ENCODE results near the gene NUP58.
"Not testable (repeated sequence)": the region's sequence is repeated elsewhere in the genome, so short reads cannot be mapped to it uniquely, and the experiment has no call there.

Gene NUP58

DNA sequence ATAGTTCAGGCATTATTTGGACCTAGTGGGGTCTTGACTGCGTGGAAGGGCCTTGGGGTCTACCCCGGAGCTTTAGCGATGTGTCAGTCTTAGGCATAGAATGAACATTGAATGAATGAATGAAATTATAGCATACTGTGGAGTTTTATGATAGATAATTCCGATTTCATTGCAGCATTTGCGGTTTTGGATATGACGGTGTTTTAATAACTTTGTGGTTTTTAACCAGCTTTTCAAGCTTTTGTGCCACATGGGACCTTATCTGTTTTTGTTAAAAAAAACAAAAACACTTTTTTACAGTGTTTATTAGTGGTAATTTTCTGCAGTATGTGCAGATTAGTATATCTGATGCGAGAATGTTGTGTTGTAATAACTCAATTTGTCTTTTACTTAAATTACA, 696 bp downstream of the NUP58 start:
- DNase-seq (ENCODE audit: insufficient read length, low spot score) (no peak), FAIRE-seq (peak; percentile 23)

DNA sequence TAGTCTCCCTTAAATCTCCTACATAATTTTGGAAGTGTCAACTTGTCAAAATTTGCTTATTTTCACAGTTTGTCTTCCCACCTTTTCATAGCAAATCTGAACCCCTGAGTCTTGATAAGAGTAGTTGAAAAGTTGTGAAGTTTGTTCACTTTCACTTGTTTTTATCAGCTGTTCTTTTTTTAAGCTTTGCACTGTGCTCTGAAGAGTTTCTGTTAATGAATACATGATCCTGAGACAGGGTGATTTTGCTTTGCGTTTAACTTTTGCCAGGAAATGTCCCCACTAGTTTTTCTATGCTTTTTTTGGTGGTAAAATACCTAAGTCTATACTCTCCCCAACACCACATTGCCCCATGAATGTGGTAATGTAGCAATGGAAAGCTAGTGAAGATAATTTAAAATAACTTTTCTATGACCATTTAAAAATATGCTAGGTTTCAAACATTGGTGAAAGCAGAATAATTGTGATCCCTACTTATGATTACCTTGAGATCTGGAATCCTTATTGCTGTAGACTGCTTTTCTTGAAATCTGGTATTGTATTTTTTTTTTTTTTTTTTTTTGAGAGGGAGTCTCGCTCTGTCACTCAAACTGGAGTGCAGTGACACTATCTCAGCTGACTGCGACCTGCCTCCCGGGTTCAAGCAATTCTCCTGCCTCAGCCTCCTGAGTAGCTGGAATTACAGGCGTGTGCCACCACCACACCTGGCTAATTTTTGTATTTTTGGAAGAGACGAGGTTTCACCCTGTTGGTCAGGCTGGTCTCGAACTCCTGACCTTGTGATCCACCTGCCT, 5.4 kb downstream of the NUP58 start:
- DNase-seq (ENCODE audit: insufficient read length, low spot score) (no peak), FAIRE-seq (no peak)

DNA sequence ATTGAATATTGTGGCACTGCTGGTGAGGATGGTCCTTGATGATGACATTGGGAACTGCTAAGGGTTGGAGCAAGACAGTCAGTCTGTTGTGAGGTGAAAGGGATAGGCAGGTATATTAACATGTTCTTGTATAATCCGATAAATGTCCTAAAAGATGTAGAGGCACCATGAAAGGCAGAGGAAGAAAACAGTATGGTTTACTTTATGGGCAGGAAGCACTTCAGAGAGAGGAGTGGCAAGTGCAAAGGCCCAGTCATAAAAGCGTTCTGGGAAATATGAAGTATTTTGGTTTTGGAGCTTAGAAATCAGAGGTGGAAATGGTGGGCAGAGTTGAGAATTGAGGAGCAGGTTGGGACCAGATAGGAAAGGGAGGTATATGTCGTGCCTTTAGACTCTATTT, 9.5 kb downstream of the NUP58 start:
- DNase-seq (ENCODE audit: insufficient read length, low spot score), result no peak
- FAIRE-seq, result no peak

DNA sequence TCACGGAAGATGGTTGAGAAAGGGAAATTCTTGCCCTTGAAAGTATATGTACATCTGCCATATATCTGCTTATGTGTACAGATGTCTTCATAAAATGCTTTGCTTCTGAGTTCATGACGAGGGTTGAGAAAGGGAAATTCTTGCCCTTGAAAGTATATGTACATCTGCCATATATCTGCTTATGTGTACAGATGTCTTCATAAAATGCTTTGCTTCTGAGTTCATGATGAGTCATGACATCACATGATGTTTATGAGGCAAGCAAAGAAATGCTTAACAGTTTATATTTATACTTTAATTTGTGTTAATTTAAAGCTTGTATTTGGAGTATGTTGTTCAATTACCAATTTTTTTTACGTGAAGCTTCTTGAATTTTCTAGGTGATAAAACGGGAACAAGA, 17.5 kb downstream of the NUP58 start:
- peak; percentile 56 for FAIRE-seq
- DNase-seq (ENCODE audit: insufficient read length, low spot score), result not testable (repeated sequence)

DNA sequence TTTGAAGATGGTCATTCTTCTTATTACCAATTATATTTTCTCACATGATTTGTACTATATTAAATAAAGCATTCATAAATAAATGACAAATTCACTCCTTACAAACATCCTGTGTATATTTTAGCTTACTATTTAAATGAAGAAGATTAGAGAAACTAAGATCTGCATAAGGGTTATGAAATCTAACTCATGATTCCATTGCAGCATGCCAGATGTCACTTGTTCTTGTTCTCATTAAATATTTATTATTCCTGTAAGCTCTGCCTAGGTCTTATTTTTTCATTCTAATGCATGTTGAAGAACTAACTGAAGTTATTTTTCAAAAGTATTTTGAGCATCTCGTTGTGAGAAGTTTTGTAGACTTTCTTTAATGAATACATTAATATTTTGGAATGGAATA, 18.3 kb downstream of the NUP58 start:
- no peak for DNase-seq (ENCODE audit: insufficient read length, low spot score)
- FAIRE-seq, result no peak

DNA sequence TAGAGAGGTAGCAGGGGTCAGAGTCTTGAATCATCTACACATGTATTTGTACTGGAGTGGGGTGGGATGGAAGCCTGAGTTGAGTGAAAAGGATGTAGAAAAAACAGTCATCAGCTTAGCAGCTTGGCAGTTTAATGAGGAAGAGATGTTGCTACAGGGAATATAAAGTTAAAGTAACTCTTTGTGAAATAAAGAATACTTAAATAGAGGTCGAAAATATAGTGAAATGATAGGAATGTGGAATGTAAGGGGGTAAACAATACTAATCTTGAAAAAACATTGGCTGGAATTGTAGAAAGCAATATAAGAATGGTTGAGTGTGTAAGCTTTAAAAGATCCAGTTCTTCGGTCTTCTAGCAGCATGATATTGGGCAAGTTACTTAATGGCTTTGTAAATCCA, 22.7 kb downstream of the NUP58 start:
- FAIRE-seq, result no peak
- DNase-seq (ENCODE audit: insufficient read length, low spot score), result no peak

DNA sequence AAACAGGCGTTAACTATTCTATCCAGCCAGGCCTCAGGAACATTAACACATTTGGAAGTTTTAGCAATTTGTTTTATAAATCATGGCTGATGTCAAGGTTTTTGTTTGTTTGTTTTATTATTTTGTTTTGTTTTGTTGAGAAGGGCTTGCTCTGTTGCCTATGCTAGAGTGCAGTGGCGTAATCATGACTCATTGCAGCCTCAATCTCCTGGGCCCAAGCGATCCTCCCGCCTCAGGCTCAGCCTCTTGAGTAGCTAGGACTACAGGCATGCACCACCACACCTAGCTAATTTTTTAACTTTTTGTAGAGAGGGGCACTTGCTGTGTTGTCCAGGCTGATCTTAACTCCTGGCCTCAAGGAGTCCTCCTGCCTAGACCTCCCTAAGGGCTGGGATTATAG, 28.3 kb downstream of the NUP58 start:
- no peak for DNase-seq (ENCODE audit: insufficient read length, low spot score)
- FAIRE-seq, result no peak

DNA sequence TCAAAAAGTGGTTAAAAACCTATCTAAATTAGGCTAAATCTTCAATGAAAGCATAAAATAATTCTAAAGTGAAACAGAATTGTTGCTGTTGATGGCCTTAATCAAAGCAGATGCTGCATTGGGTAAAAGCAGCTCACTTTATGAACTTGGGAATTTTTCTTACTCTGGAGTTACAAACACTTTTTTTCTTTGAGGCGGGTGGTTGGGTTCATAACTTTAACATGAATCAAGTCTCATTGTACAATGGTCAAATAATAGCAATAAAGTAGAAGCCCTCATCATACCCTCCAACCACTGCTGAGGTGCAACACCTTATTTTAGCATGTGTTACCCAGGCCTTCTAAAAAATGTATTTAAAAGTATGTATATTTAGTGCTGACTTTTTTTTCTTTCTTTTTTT, 29.1 kb downstream of the NUP58 start:
- FAIRE-seq, result no peak
- DNase-seq (ENCODE audit: insufficient read length, low spot score), result no peak

DNA sequence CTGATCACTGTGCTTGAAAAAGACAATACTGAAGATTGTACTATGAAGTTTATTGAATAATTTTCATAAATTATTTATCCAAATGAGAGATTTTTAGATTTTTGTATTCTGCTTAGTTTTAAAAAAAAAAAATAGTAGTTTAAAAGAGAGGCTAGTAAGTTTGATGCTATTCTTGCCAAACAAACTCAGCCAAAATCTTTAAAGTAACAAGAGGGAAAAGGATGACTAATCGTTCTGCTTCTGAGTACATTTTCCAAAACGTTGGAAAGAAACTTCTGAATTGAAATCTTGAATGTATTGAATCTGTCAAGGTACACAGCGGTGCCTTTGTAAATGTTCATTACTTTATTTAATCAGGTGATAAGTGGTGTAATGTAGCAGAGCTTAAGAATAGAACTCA, 34.4 kb downstream of the NUP58 start:
- DNase-seq (ENCODE audit: insufficient read length, low spot score) (no peak), FAIRE-seq (no peak)

DNA sequence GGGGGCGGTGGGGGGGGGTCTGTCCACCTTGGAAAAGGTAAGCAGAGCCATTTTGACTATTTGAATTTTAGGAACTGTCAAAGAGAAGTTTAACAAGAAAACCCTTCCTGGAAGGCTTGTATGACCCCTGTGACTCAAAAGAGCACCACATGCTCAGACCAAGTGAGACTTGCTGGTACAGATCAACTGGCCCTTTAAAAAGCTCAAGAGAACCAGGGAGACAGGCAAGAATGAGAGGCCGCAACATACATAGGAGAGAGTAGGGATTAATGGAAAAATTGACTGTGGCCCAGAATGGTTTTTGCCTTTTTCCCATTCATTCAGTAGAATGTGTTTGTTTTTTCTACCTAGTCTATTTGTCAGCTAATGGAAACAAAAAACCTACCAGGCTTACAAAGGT, 44.2 kb downstream of the NUP58 start:
- no peak for FAIRE-seq
- no peak for DNase-seq (ENCODE audit: insufficient read length, low spot score)

DNA sequence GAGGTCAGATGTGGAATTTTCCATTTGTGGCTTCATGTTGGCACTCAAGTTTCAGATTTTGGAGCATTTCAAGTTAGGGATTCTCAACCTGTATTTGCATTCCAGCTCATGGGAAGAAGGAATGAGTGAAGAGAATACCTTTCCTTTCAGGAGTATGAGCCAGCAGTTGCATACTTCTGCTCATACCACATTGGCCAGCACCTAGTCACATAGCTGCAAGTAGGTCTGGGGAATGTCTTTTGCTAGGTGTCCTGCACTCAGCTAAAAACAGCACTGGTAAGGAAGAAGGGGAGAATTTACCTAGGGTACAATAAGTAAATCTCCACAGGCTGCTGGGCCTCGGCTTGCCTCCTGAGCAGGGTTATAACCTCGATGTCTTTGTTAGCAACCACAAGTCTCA, 45.7 kb downstream of the NUP58 start:
- DNase-seq (ENCODE audit: insufficient read length, low spot score), result no peak
- FAIRE-seq, result no peak

DNA sequence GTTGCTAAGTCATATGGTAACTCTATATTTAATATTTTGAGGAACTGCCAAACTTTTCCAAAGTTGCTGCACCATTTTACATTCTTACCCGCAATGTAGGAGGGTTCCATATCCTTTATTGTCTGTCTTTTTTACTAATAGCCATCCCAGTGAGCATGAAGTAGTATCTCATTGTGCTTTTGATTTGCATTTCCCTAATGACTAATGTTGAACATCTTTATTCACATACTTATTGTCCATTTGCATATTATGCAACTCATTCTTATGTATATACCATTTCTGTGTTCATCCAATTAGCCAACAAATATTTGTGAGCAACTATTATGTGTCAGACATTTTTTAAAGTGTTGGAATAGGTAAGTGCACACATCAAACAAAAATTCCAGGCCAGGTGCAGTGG, 50.0 kb downstream of the NUP58 start:
- DNase-seq (ENCODE audit: insufficient read length, low spot score), result no peak
- no peak for FAIRE-seq

DNA sequence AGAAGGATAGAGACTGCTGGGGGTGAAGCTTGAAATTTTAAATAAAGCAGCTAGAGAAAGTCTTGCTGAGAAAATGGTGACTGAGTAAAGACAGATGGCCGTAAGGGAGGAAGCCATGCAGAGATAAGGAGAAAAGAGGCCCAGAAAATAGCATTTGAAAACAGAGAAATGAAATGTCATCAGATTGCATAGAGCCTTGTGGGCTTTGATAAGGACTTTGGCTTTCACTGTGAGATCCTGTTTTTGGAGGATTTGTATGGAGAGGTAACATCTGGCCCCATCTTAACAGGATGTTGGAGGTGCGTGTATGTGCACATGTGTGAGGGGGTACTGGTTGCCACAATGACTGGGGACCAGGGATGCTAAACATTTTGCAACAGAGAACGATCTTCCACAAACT, 50.8 kb downstream of the NUP58 start:
- FAIRE-seq (no peak), DNase-seq (ENCODE audit: insufficient read length, low spot score) (no peak)

DNA sequence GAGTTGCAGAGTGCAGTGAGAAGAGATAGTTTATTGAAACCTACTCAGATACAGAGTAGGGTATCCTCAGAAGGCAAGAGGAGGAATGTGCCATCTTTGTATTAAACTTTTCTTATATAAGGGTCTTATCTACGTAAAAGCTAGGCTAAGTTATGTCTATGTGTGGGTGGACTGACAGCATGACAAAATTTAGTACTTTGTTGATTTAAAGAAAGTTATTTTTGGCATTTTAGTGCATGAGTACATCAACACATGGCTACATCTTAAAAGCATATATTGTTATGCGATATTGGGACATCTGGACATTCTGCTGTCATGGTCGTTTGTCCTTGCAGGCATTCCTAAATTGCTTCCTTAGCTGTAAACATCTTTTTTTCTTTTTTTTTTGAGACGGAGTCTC, 51.4 kb downstream of the NUP58 start:
- no peak for DNase-seq (ENCODE audit: insufficient read length, low spot score)
- no peak for FAIRE-seq

DNA sequence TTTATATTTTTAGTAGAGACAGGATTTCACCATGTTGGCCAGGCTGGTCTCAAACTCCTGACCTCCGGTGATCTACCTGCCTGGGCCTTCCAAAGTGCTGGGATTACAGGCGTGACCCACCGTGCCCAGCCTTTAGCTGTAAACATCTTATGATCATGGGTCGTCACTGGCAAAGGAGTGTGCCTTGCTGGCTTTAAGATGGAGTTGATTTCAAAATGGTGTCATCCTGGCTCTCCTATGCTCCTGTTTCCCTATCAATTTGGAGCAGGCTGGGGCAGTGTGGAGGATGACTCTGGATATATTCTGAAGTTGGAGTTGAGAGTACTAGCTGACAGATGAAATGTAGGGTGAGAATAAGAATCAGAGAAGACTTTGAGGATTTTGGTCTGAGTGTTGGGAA, 51.9 kb downstream of the NUP58 start:
- DNase-seq (ENCODE audit: insufficient read length, low spot score) (no peak), FAIRE-seq (no peak)

DNA sequence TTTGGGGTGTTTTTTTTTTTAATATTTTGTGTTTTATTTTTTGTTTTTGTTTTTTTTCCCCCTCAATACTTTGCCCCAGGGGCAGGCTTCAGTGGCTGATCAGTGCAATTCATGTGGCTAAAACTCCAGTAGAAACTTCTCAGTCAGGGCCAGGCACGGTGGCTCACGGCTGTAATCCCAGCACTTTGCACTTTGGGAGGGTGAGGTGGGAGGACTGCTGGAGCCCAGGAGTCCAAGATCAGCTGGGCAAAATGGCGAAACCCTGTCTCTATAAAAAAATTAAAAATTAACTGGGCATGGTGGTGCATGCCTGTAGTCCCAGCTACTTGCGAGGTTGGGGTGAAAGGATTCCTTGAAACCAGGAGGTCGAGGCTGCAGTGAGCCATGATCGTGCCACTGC, 53.0 kb downstream of the NUP58 start:
- DNase-seq (ENCODE audit: insufficient read length, low spot score) (no peak), FAIRE-seq (no peak)

DNA sequence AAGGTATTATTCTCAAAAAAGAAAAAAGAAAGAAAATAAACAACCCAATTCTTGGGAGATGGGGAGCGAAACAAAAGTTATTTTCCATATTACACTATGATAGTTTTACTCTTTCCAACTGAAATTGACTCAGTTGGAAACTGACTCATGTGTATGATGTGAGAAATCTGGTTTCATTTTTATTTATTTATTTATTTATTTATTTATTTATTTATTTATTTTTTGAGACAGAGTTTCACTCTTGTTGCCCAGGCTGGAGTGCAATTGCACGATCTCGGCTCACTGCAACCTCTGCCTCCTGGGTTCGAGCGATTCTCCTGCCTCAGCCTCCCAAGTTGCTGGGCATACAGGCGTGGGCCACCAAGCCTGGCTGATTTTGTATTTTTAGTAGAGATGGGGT, 59.0 kb downstream of the NUP58 start:
- not testable (repeated sequence) for FAIRE-seq; DNase-seq (ENCODE audit: insufficient read length, low spot score)

DNA sequence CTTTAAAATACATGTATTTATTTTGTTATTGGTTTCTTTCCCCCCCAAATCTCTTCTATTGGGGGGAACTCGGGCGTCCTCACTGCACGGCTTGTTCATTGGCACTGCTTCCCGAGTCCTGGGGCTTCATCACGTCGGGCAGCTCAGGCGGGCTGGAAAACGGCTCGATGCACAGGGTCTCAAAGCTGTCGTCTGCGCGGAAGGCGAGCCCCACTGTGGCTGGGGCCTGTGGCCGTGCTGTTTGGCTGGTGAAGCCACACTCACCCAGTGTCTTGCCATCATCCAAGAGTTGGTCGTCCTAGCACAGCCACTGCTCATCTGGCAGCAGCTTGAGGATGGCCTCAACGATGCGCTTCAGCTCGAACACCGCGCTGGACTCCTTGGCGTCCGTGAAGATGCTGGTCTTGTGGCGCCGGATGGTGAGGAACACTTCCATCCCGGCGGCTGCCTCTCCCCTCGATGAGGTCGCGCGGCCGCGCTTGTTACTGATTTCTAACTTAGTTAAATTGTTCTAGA, 64.4 kb downstream of the NUP58 start:
- DNase-seq (ENCODE audit: insufficient read length, low spot score) (no peak), FAIRE-seq (no peak)

DNA sequence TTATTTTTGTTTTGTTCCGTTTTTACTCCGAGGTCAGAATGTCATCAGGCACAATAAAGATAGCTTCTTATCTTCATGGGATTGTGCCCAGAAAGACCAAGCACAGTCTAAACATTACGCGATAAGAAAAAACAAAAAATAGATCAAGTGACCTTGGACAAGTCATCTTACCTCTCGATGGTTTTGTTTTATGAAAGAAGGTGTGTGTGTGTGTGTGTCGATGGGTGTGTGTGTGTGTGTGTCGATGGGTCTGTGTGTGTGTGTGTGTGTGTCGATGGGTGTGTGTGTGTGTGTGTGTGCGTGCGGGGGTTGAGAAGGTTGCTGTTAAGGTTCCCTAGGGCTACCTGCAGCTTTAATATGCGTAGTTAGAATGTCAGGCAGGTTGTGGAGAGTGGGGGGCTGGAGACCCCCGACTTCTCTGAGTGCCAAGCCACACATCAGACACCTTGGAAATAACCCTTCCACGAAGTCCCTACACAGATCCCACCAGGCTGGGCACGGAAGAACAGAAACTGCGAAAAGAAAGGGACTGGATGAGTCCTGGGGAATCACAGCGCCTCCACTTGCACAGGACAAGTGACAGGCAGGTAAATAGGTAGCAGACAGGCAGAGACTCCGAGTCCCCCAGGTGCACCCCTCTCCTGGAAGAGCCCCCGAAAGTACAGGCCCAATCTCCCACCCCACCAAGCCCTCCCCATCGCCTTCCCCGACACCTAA, 69.9 kb downstream of the NUP58 start:
- DNase-seq (ENCODE audit: insufficient read length, low spot score), result no peak
- FAIRE-seq, result no peak

DNA sequence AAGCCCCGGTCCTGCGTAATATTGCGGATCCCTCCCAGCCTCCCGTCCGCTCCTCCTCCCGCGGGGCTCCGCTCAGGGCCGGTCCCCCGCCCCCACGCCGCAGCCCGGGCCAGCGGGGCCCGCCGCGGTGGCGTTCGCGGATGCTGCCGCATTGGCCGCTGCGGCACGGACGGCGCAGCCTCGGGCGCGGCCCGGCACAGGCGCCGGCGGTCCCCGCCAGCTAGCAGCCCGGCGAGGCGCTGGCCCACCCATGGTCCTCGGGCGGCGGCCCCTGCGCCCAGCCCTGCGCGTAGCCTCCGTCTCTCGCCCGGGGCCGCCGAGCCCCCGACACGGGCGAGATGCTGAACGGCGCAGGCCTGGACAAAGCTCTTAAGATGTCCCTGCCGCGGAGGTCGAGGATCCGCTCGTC, 70.5 kb downstream of the NUP58 start, which contains the start of gene ATP8A2:
TSS of gene ATP8A2 (plus strand) at position 100 of the 409 bp plus-strand sequence. CDS start at position 339, 239 bp downstream.
- FAIRE-seq (no peak), DNase-seq (ENCODE audit: insufficient read length, low spot score) (no peak)

DNA sequence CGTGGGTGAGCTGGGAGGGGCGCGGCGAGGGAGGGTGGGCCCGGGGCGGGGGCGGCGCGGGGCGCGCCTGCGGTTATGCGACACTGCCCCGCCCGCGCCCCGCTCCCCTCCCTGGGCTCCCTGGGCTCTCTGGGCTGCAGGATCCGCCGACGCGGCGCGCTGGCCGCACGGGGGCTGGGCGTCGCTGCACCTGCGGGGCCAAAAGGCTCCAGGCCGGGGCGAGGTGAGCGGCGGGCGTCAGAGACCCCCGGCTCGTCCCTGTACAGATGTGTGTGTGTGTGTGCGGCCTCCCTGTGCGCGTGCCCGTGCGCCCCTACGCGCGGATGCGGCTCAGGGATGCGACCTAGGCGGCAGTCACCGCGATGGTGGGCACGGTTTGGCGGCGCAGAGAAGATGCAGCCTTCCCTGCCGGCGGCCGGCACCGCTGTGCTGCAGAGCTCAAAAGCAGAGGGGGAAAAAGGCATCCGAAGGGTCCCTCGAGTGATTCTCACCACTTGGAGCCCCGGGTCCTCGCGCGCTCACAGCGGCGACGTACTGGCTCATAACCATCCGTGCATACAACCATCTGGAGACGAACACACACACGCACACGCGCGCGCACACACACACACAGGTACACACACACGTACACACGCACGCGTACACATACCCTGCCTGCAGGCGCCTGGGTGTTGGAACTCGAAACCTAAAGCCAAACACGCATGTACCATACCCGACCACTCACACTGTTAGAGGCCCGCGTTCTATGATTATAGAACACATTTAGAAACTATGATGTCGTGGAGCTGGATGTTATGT, 71.1 kb downstream of the NUP58 start:
- FAIRE-seq, result no peak
- no peak for DNase-seq (ENCODE audit: insufficient read length, low spot score)

Data from GM19239 (cell line).